Measurements from ENCODE around the gene NFIC.
A peak's percentile ranks its signal among the peaks of the same experiment; 100 is the strongest.

Gene NFIC

GRCh38 chr19:3513229-3514140, 147.1 kb downstream of the NFIC start:
- no peak for DNase-seq

DNA sequence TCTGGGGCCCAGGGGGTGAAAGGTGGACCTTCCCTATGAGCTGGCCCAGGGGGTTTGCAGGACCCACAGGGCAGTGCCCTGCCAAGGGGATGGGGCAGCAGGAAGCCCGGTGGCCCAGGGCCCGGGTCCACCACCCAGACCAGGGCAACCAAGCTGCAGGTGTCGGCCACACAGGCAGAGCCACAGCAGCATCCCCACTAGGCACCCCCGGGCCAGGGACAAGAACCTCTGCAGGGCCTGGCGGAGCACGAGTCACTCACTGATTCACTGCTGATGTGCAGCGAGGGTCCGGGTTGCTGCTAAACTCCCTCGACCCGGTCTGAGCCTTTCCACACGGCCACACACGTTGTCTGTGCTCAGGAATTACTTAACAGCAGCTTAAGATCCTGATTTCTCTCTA, 148.5 kb downstream of the NFIC start:
- DNase-seq, result no peak

DNA sequence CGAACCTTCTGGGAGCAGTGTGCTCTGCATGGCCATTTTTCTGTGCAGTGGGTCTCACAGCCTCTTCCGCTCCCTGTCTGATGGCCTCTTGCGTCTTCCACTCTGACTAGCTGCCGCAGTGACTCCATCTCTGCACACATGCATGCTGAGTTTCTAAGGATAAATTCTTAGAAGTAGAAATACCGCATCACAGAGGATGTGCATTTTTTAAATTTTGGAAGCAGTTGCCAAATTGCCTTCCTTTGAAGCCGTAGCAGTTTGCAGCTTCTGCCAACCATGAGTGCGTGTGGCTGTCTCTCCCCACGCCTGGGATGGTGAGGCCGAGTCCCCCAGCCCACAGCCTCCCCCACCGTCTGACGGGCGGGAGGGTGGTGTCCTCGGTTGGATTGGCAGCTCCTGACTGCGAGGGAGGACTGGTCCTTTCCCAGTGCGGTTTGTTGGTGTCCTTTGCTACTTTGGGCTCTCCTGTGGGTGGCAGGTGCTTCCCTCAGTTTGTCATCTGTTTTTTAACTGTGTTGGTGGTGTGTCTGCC, 149.6 kb downstream of the NFIC start:
- DNase-seq, result no peak

- peak; percentile 45 for DNase-seq
Measured at GRCh38 chr19:3516675-3517207, 150.4 kb downstream of the NFIC start.

GRCh38 chr19:3517638-3518037, 151.3 kb downstream of the NFIC start:
- no peak for DNase-seq

- no peak for DNase-seq
Measured at GRCh38 chr19:3518255-3518654, 151.9 kb downstream of the NFIC start.

DNA sequence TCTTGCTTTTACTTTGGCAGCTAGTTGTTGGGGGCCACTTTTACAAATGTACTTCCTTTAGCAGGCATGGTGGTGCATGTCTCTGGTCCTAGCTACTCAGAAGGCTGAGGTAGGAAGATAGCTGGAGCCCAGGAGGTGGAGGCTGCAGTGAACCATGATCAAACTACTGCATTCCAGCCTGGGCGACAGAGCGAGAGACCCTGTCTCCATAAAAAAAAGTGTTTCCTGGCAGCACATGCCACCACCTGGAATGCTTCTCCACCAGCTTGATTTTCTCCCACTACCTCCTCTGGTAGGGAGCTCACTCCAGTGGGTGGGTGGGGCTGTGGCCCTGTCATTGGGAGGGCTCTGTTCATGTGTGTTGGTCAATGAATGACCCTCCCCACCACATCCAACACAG, 152.3 kb downstream of the NFIC start:
- DNase-seq, result no peak

Measured in stimulated activated CD8-positive, alpha-beta memory T cell treated with anti-CD3 and anti-CD28 coated beads, Interleukin-4, amount 100 ng/mL, for 48 hours (primary cell).